GM19043 (cell line): Measurements from ENCODE around the gene CCNJL.
"Not testable (repeated sequence)": the region's sequence is repeated elsewhere in the genome, so short reads cannot be mapped to it uniquely, and the experiment has no call there.

ENCODE experiments used
- ATAC-seq: cut with Tn5 transposase; IDR thresholded peaks from one replicate; pipeline ENCODE4 v1.9.1; 2021; ENCODE audit warnings: low read depth; ENCODE audit not compliant: unreplicated experiment

CCNJL gene

GRCh38 chr5:160266752-160267345, 45.5 kb downstream of the CCNJL start:
- ATAC-seq = no peak

GRCh38 chr5:160266044-160266443, 46.3 kb downstream of the CCNJL start:
- ATAC-seq = no peak

- no peak for ATAC-seq
Measured at GRCh38 chr5:160263326-160263855, 49.0 kb downstream of the CCNJL start.

GRCh38 chr5:160262151-160263074, 50.0 kb downstream of the CCNJL start:
- ATAC-seq = no peak

GRCh38 chr5:160260881-160261815, 51.2 kb downstream of the CCNJL start:
- ATAC-seq = peak; percentile 50

GRCh38 chr5:160260006-160260775, 52.2 kb downstream of the CCNJL start:
- ATAC-seq = no peak

GRCh38 chr5:160259341-160259740, 53.0 kb downstream of the CCNJL start:
- ATAC-seq = no peak

- ATAC-seq = no peak
Measured at GRCh38 chr5:160254706-160255105, 57.7 kb downstream of the CCNJL start.

GRCh38 chr5:160253441-160253840, 58.9 kb downstream of the CCNJL start:
- ATAC-seq = no peak

- ATAC-seq = no peak
Measured at GRCh38 chr5:160252916-160253315, 59.4 kb downstream of the CCNJL start.

- ATAC-seq = no peak
Measured at GRCh38 chr5:160251406-160252155, 60.8 kb downstream of the CCNJL start.

GRCh38 chr5:160250826-160251225, 61.5 kb downstream of the CCNJL start:
- no peak for ATAC-seq

- no peak for ATAC-seq
Measured at GRCh38 chr5:160250226-160250625, 62.1 kb downstream of the CCNJL start.

- ATAC-seq = not testable (repeated sequence)
Measured at GRCh38 chr5:160249570-160249969, 62.8 kb downstream of the CCNJL start.

GRCh38 chr5:160245506-160246086, 66.8 kb downstream of the CCNJL start:
- no peak for ATAC-seq

GRCh38 chr5:160242145-160242544, 70.2 kb downstream of the CCNJL start:
- no peak for ATAC-seq

GRCh38 chr5:160240350-160240749, 72.0 kb downstream of the CCNJL start:
- no peak for ATAC-seq

GRCh38 chr5:160237571-160238093, 74.7 kb downstream of the CCNJL start:
- no peak for ATAC-seq

GRCh38 chr5:160235731-160236130, 76.6 kb downstream of the CCNJL start:
- no peak for ATAC-seq
